ENCODE measurements around the gene AGER.

Gene AGER

DNA sequence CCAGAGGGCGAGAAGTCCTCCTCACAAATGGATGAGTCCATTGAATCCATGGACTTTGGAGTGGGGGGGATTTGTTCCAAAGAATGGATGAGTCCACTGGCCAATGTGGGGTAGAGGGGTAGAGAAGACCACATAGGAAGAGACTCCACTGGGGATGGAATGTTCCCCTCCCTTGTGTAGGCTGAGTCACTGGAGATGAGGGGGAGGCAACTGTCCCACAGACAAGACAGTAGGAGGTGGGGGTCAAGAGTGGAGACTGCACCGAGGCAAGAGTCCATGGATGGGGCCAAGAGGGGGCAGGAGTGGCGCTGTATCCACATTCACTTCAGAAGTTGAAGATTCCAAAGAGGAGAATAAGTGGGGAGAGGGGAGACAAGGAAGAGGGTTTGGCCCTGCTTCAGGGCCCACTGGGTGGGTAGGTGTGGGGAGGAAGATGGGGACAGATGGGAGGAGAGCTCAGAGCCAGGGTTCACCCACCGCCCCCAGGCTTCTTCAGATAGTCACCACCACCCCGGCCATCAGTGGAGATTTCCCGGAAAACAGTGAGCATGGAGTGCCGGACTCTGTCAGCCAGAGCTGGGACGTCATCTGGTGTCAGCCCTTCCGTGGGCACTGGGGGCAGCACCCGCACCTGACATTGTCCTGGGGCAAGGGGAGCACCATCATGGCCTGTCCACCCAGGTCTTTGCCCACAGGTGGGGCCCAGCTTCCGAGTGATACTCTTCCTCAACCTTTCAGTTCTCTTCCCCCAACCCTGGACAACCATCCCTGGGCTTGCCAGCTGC lies 15.1 kb downstream of the AGER start:
- peak; percentile 38 for DNase-seq (ENCODE audit: low spot score)

DNA sequence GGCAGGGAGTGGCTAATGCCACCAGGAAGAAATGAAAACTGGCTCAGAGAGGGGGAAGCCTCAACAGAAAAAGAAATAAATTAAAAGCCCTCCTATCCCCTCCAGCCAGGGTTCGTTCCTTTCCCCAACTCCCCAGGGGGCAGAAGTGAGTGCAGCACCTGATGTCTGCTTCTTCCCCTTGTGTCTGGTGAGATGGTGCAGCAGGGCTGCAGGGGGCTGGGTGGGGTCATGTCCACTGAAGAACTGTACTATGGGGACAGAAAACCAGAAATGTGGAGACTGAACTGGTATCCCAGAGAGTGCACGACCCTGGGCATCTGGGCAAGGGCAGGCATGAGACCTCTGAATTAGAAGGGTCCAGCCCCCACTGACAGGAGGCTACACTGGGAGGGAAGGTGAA lies 15.7 kb downstream of the AGER start:
- DNase-seq (ENCODE audit: low spot score), result no peak

DNA sequence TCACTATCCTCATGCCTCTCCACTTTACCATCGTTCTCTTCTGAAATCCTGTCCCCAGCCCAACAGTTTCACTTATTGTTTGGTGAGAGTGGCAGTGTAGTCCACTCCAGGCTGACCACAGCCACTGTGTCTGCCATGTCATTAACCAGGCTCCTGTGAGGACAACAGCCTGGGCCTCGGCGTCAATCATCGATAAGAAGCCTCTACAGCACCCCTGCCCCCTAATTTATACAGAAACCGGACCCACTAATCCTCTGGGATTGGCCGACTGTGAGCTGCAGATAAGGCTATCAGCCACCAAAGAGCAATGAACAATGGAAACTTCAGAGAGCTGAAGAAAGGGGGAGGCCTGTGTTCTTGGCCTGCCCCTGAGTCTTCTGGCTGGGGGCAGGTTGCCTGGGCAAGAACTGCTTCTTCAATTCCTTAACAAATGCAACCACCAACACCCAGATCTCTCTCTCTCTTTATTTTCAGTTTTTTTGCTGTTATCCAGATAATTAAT lies 16.2 kb downstream of the AGER start:
- peak; percentile 57 for DNase-seq (ENCODE audit: low spot score)

DNA sequence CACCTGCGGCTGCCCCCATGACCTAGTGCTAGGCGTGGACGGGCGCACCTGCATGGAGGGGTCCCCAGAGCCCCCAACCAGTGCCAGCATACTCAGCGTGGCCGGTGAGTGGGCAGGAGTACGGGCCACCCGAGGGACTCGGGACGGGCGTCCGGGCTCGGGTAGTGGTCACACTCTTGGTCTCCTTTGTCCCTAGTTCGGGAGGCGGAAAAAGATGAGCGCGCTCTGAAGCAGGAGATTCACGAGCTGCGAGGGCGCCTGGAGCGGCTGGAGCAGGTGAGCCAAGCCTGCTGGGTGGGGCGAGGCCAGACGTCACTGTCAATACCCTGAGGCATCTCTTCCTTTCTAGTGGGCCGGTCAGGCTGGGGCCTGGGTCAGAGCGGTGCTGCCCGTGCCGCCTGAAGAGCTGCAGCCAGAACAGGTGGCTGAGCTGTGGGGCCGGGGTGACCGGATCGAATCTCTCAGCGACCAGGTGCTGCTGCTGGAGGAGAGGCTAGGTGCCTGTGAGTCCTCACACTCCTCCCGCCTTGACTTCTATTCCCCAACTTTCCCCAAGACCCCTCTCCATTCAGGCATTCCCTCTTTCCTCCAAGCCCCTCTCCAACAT lies 16.8 kb downstream of the AGER start:
- DNase-seq (ENCODE audit: low spot score), result no peak

DNA sequence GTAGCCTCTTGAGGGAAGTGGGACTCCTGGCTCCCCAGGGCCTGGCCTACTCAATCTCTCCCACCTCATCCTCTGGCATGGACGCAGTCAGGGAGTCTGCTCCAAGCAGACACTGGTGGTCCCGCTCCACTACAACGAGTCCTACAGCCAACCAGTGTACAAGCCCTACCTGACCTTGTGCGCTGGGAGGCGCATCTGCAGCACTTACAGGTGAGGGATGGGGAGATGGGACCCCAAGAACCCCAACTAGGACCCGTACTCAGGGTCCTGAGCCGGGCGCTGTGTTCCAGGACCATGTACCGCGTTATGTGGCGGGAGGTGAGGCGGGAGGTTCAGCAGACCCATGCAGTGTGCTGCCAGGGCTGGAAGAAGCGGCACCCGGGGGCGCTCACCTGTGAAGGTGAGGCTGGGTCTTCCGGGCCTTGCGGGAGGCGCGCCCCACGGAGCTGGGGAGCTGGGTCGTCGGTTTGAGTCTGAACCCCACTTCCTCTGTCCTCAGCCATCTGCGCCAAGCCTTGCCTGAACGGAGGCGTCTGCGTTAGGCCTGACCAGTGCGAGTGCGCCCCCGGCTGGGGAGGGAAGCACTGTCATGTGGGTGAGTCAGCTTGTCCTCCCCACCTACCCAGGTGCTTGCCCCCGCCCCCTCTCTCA lies 17.5 kb downstream of the AGER start:
- no peak for DNase-seq (ENCODE audit: low spot score)

DNA sequence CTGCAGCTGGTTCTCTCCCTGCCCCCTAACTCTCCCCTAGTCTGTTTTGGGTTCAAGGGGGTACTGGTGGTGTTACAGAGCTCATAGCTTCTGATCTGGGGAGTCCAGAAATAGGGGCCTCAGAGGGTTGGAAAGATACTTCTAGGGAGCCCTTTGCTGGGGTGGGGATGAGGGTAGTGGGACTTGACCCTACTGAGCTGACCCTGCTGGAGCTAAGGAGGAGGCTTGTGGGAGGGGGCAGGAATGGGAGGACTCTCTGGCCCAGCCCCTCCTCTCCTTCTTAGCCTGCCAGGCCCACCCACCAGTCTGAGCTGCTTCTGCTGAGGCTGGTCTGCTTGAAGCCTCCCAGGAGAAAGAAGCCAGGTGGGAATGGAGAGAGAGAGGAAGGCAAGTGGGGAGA lies 19.8 kb downstream of the AGER start, which contains the start of gene EGFL8:
EGFL8 (plus strand) TSS at position 301 of the 400 bp plus-strand sequence. CDS start 1,571 bp downstream, outside the sequence.
- no peak for DNase-seq (ENCODE audit: low spot score)

DNA sequence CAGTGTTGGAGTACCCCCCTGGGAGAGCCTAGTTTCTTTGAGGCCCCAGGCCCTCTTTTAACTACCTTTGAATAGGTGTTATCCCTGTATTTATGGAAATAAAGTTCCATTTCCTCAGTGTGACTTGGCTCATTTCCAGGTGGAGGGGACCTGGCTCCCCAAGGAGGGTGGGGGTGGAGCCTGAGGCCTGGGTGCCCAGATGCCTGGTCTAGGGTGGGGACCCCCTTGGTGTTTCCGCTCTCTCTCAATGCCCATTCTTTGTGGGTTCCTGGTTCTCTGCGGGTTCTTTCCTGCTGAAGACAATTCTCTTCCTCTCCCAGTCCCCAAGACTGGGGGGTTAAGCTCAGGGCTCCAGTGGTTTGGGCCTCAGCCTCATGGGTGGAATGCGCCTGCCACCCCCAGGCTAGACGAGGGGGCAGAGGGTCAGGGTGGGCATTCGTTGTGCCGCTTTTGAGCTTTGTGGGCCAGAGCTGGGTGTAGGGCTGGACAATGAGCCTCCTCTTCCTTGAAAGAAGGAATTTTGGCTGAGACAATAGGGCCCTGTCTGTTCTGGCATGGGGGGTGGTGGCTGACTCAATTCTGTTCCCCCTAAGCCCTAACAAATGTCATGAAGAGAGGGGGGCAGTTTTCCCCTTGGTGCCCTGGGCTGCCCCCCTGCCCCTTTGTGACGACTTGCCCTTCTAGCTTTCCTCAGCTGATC lies 20.3 kb downstream of the AGER start:
- no peak for DNase-seq (ENCODE audit: low spot score)

DNA sequence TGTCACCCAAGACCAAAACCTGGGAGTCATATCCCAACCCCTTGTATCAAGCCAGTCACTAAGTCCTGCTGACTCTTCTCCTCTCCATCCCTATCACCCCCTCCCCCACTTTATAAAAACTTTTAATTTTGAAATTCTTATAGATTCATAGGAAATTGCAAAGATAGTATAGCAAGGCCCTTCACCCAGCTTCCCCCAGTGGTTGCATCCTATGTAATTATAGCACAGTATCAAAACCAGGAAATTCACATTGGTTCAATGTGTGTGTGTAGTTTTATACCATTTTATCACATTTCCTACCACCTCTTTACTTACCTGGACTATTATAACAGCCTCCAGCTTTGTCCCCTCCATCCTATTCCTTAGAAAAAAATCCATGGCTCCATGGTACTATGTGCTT lies 26.0 kb downstream of the AGER start:
- DNase-seq (ENCODE audit: low spot score), result no peak

DNA sequence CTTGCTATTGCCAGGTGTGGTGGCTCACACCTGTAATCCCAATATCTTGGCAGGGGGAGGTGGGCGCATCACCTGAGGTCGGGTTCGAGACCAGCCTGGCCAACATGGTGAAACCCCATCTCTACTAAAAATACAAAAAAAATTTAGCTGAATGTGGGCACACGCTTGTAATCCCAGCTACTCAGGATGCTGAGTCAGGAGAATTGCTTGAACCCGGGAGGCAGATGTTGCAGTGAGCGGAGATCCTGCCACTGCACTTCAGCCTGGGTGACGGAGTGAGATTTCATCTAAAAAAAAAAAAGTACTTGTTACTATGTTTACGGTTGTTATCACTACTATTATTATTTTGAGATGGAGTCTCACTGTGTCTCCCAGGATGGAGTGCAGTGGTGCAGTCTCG lies 27.2 kb downstream of the AGER start:
- DNase-seq (ENCODE audit: low spot score), result no peak

DNA sequence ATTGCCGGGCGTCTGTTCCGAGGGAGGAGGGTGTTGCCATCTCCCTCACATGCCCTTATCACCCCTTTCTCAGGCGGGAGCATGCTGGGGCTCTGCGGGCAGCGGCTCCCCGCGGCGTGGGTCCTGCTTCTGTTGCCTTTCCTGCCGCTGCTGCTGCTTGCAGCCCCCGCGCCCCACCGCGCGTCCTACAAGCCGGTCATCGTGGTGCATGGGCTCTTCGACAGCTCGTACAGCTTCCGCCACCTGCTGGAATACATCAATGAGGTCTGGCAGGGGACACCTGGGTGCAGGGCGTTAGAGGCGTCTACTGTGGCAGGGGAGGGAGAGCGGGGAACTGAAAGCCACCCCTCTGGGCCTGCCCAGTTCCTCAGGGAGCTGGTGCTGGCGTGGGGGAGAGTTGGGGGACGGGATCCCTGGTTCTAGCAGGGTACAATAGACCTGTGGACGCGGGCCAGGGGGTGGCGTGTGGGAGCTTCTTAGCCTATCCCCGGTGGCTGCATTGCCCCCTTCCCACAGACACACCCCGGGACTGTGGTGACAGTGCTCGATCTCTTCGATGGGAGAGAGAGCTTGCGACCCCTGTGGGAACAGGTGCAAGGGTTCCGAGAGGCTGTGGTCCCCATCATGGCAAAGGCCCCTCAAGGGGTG lies 29.4 kb downstream of the AGER start:
- peak; percentile 74 for DNase-seq (ENCODE audit: low spot score)

DNA sequence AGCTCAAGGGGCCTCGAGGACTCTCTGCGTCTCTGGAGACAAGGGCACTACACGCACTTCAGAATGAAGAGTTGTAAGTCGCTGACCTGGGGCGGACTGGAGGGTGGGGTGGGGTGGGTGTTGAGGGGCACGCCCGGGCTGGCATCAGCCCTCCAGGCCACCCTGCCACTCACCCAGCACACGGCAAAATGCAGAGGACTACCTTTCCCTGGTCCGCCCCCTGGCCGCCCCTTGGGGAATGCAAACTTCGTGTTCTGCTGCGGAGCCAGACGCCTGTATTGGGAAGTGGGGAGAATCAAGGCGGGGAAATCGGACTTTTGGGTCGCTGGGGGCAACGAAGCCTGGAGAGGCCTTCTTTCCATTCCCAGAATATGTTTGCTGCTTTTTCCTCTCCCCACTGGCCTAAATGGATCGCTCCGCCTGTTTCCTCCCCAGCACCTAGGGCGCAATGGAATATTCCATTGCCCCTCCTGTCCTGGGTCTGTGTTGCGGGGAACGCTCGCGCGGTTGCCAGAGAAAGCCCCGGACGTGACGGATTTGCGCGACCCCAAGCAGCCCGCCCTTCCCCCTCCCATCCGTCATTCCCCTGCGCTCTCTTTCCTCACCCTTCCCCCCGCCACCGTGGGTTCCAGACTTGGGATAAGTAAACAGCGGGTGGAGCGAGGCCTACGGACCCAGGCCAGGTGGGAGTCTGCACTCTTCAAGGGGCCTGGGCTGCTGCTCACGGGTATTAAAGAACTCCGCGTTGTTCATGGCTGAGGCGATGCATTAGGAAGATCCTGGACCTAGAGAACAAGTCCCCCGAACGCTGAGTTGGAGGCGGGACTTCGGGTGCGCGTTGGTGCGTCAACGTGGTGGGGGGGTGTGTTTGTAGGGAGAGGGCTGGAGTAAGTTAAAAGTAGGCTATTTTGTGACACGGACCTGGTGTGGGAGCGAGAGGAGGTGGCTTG lies 30.2 kb downstream of the AGER start, which contains the start of gene PPT2:
PPT2 (plus strand) TSS at position 578 of the 950 bp plus-strand sequence. CDS start 454 bp downstream, outside the sequence.
- peak; percentile 89 for DNase-seq (ENCODE audit: low spot score)

DNA sequence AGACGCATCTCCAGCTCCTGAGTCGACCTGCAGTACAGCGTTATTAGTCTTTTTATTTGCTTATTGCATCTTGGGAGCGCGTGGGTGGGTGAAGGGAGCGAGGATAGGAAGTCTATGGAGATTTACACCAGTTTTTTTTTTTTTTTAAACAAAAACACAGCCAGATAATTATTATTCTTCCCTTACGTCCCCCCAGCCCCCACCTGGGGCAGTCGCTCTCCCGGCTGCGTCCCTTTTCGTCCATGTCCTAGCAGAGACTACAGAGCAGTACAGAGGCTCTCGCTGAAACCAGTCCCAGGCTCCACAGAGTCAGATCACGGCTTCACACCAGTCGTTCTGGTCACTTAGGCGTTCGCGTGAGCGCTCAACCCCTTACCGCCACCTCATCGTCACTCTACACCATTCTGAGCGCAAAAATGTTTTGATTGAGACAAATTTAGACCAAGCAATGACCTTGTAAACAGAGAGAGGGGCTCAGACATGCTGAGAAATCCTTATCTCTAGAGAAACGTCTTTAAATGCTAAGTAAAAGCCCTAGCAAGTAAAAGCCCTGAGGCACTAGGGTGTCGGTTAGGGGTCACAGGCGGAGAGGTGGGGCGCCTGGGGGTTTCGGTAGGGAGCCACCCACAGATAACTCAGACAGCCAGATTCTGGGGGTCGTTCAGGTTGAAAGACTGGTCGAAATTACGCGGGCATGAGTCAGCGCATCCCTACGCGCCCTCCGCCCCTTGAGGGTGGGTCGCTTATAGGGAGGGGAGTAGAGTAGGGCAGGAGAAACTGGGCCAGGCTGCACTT lies 31.1 kb downstream of the AGER start:
- peak; percentile 70 for DNase-seq (ENCODE audit: low spot score)

DNA sequence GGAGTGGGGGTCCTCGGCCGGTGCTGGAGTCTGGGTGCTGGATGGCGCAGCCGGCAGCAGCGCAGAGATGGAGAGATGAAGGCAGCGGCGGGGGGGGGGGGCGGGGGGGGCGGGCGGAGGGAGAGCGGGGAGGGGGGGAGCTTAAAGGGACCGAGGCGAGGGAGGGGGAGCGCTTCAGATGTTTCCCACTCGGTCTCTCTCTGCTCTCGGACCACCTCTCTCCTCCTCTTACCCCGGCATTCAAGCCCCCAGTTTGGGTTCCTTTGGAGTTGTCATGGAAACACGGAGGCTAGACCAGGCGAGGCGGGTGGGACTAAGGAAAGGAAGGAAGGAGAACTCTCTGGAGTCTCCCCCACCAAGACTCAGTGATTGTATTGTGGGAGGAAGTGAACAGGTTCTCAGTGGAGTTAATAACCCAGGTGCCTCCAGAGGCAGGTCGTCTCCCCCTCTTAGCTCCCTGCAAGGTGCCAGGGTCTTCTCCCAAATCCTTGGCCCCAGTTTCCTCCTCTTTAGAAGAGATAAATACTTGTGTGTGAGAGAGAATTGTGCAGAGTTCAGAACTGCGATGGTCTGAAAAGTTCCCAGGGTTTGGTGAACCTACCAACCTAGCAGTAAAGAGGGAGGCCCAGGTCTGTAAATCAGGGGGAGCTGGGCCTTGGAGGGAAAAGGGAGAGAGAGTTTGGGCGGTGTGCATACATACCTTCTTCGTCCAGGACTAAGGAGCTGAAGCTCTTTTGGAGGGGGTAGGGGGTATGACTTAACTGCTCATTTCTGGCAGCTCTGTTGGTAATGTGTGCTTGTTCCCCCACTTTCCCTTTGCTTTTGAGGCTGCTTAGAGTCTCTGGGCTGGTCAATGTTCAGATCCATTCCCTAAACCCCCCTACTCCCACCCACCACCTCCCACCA lies 31.9 kb downstream of the AGER start, which contains the start of gene PRRT1:
PRRT1 (minus strand) TSS at position 77 of the 906 bp plus-strand sequence. CDS start 112 bp downstream, outside the sequence.
- DNase-seq (ENCODE audit: low spot score), result peak; percentile 57

DNA sequence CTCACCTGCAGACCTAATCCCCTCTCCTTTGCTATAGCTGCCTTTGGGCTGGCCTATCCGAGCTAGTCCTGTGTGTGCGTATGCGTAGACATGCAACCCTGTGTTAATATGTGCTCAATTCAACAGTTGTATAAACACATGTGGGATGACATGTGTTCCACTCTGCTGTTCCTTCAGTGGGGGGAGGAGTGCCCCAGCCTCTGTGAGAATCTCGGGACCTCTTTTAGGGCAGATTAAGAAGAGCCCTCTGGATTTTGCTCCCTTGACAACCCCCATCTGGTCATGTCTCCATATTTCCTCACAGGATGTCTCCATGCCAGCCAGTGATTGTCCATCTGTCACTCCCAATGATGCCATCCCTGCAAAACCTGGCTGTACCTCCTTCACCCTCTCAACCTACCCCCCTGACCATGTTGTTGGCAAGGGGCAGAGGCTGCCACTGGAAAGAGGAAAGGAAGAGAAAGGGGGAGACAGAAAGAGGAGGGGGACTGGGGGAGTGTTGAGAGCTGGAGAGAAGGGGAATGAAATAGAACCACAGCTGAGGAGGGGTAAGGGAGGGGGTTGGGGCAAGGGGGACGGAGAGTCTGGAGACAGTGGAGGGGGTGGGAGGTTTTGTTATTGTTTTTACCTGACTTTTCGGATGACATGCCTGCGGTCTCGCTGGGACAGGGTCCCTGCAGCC lies 32.7 kb downstream of the AGER start:
- DNase-seq (ENCODE audit: low spot score), result no peak

DNA sequence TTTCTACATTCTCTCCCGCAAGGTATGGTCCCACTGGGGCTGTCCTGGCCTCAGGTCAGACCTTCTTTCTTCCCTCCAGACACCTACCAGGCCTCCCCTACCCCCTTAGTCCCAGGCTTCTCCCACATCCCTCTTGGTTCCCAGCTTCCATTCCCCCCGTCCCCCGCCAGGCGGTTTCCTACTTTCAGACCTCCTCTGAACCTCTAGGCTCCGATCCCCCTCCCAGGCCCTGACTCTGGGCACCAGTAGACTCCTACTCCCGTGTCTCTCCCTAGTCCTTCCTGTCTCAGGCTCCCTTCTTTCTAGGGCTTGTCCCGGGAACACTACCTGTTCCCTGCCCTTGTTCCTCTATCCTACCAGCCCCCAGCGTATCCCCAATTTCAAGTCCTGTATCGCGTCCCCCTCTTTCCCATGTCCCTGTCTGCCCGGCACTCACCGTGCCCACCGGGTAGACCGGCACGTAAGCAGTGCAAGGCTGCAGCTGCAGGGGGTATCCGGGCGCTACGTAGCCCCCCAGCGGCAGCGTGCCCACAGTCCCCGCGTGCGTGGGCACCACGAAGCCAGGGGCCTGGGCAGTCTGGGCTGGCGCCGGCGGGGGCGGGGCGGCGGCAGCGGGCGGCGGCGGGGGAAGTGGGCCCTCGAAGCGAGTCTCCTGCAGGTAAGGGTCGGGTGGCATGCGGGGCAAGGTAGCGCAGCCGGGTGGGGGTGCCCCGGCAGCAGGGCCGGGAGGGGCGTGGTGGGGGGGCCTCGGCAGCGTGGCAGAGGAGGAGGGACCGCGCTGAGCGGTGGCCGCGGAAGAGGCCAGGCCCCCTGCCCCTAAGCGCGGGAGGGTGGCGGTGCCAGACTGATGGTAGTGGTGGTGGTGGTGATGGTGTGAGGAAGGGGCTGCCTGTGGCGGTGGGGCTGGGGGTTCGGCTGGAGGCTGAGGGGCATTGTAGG lies 33.9 kb downstream of the AGER start:
- DNase-seq (ENCODE audit: low spot score), result peak; percentile 55

DNA sequence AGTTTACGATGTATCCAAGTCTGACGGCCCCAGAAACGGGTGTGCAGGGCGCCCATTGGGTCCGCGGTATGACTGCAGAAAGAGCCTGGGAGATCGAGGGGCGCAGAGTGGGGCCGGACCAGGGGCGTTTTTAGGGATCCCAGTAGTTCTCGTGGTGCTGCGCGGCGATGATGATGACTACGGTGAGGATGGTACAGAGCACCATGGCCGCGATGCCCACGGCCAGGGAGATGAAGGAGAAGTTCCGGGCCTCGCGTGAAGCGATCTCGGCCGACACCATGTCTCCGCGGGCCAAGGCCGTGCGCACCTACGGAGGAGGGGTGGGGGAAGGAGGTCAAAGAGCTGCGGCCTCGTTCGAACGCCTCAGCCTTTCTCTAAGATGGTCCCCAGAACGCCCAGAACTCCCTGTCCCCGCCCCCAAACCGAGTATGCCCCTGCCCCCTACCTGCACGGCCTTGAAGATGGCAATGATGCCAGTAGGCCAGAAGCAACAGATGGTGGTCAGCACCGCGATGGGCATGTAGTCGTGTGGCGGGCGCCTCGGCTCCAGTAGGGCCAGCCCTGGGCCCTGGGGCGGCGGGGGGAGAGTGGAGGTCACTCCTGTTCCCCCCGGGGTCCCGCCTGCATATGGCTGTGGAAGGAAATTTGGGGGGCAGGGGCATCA lies 34.8 kb downstream of the AGER start:
- no peak for DNase-seq (ENCODE audit: low spot score)

All from ecto neural progenitor cell (in vitro differentiated cells).